ENCODE data around the gene CDH4. TPM values are rescaled to one million over a fixed set of nuclear protein-coding genes. Genes with fewer than 3 reads are reported as not detected.

CDH4 gene
- total RNA-seq, 2 donors from 2014 or later = 0.05 to 2.2 TPM

GRCh38 chr20:61387954-61388348, 135.9 kb downstream of the CDH4 start:
- WGBS = 34% methylated on average over 7 of the region's 7 CpGs
- Histone ChIP-seq H3K27me3 (replicated peaks; ENCODE audit: insufficient read depth) (no peaks in the 10 kb centered on the region), H3K9me3 (no peaks in the 10 kb centered on the region), H3K27ac (no peak overlapping the region), H3K4me3 (no peak overlapping the region), H3K36me3 (no peaks in the 10 kb centered on the region), H3K4me1 (replicated peaks) (no peaks in the 10 kb centered on the region)
- intact Hi-C loops (cut with DNase I) = no loop called here
- DNase-seq (ENCODE audit: low spot score) = no peak
- TF ChIP-seq, protein P1, sequence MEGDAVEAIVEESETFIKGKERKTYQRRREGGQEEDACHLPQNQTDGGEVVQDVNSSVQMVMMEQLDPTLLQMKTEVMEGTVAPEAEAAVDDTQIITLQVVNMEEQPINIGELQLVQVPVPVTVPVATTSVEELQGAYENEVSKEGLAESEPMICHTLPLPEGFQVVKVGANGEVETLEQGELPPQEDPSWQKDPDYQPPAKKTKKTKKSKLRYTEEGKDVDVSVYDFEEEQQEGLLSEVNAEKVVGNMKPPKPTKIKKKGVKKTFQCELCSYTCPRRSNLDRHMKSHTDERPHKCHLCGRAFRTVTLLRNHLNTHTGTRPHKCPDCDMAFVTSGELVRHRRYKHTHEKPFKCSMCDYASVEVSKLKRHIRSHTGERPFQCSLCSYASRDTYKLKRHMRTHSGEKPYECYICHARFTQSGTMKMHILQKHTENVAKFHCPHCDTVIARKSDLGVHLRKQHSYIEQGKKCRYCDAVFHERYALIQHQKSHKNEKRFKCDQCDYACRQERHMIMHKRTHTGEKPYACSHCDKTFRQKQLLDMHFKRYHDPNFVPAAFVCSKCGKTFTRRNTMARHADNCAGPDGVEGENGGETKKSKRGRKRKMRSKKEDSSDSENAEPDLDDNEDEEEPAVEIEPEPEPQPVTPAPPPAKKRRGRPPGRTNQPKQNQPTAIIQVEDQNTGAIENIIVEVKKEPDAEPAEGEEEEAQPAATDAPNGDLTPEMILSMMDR (IDR thresholded peaks at IDR 0.05) = no peak
- TF ChIP-seq POLR2AphosphoS5 (IDR thresholded peaks at IDR 0.05) (no peak), POLR2A (IDR thresholded peaks at IDR 0.05) (no peak)

- intact Hi-C loops (cut with DNase I) = no loop called here
- Histone ChIP-seq H3K27me3 (replicated peaks; ENCODE audit: insufficient read depth) (no peaks in the 10 kb centered on the region), H3K36me3 (no peaks in the 10 kb centered on the region), H3K4me3 (no peak overlapping the region), H3K4me1 (replicated peaks) (no peaks in the 10 kb centered on the region), H3K27ac (no peak overlapping the region), H3K9me3 (no peaks in the 10 kb centered on the region)
- no peak for DNase-seq (ENCODE audit: low spot score)
- no peak for TF ChIP-seq POLR2A (IDR thresholded peaks at IDR 0.05)
- TF ChIP-seq, protein P1 (IDR thresholded peaks at IDR 0.05) = no peak
- no peak for TF ChIP-seq POLR2AphosphoS5 (IDR thresholded peaks at IDR 0.05)
- 80% methylated on average over 10 of the region's 10 CpGs for WGBS
These were observed 137.0 kb downstream of the CDH4 start for GRCh38 chr20:61389077-61389476.

- no peaks in the 10 kb centered on the region for H3K9me3 ChIP-seq
These were observed 139.1 kb downstream of the CDH4 start for GRCh38 chr20:61391185-61391584.

GRCh38 chr20:61391812-61392520, 139.9 kb downstream of the CDH4 start:
- TF ChIP-seq, protein P1 (IDR thresholded peaks at IDR 0.05) = no peak
- no peak for TF ChIP-seq POLR2A (IDR thresholded peaks at IDR 0.05)
- TF ChIP-seq POLR2AphosphoS5 (IDR thresholded peaks at IDR 0.05) = no peak
- intact Hi-C loops (cut with DNase I) = no loop called here
- H3K4me3 ChIP-seq = no peak overlapping the region
- 72% methylated on average over 25 of the region's 28 CpGs for WGBS
- no peaks in the 10 kb centered on the region for H3K36me3 ChIP-seq
- DNase-seq (ENCODE audit: low spot score) = no peak
- H3K27ac ChIP-seq = no peak overlapping the region
- H3K9me3 ChIP-seq = no peaks in the 10 kb centered on the region
- H3K27me3 ChIP-seq (replicated peaks; ENCODE audit: insufficient read depth) = no peaks in the 10 kb centered on the region
- H3K4me1 ChIP-seq (replicated peaks) = no peaks in the 10 kb centered on the region

More at GRCh38 chr20:61391185-61391584, 139.1 kb downstream of the CDH4 start:
- Histone ChIP-seq H3K36me3 (no peaks in the 10 kb centered on the region), H3K27ac (no peak overlapping the region), H3K27me3 (replicated peaks; ENCODE audit: insufficient read depth) (no peaks in the 10 kb centered on the region), H3K4me1 (replicated peaks) (no peaks in the 10 kb centered on the region), H3K4me3 (no peak overlapping the region)
- no peak for TF ChIP-seq POLR2AphosphoS5 (IDR thresholded peaks at IDR 0.05)
- TF ChIP-seq, protein P1 (IDR thresholded peaks at IDR 0.05) = no peak
- no peak for TF ChIP-seq POLR2A (IDR thresholded peaks at IDR 0.05)
- intact Hi-C loops (cut with DNase I) = no loop called here
- DNase-seq (ENCODE audit: low spot score) = no peak
- 57% methylated on average over 12 of the region's 12 CpGs for WGBS

Measured in prostate gland (tissue), 2 donors.